GM13976 (cell line): ENCODE measurements around the gene TM9SF3.

Experiments used
- DNase-seq: peaks from one replicate; pipeline ENCODE4 v3.0.0; 2012; ENCODE audit warnings: low spot score
- in situ Hi-C: fragments of 300-500 bp; cut with MboI; formaldehyde crosslinking; loops from one replicate; pipeline ENCODE4 v1.12.0; 2022; ENCODE audit warnings: low sequenced_read_pairs, mixed read lengths, inconsistent platforms; ENCODE audit not compliant: unreplicated experiment
- TF ChIP-seq, protein P1 (sequence below): IDR thresholded peaks from 2 replicates; pipeline ENCODE4 v1.5.1; 2012; ENCODE audit warnings: borderline replicate concordance, mild to moderate bottlenecking; ENCODE audit not compliant: insufficient read depth; ENCODE audit errors: extremely low read depth, missing control alignments, control extremely low read depth

The TM9SF3 gene

DNA sequence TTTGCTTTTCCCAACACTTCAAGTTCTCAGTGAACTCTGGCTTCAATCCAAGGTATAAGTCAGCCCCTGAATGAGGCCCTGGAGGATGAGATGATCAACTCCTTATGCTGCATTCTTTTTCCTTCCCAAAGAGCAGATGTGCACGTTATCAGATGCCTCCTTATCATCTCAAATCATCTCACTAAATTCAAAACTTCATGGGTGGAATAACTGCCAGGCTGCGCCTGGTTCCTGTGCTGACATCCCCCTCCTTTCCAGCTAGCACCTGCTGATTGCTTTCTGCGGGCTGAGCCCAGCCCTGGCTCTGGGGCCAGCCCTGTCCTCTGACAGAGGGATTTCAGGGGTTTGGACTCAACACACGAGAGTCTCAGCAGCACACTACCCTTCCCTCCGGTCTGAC, 118.0 kb downstream of the TM9SF3 start:
- in situ Hi-C loops: no loop called here
- no peak for DNase-seq
- TF ChIP-seq, protein P1, sequence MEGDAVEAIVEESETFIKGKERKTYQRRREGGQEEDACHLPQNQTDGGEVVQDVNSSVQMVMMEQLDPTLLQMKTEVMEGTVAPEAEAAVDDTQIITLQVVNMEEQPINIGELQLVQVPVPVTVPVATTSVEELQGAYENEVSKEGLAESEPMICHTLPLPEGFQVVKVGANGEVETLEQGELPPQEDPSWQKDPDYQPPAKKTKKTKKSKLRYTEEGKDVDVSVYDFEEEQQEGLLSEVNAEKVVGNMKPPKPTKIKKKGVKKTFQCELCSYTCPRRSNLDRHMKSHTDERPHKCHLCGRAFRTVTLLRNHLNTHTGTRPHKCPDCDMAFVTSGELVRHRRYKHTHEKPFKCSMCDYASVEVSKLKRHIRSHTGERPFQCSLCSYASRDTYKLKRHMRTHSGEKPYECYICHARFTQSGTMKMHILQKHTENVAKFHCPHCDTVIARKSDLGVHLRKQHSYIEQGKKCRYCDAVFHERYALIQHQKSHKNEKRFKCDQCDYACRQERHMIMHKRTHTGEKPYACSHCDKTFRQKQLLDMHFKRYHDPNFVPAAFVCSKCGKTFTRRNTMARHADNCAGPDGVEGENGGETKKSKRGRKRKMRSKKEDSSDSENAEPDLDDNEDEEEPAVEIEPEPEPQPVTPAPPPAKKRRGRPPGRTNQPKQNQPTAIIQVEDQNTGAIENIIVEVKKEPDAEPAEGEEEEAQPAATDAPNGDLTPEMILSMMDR: no peak
